VCaP (cell line): ENCODE results near the gene LILRB3.
"Not testable (repeated sequence)": the region's sequence is repeated elsewhere in the genome, so short reads cannot be mapped to it uniquely, and the experiment has no call there.

ENCODE experiments used
- H3K27ac ChIP-seq: fragments of 450-650 bp; 2 replicates; pipeline ENCODE4 v1.5.1; 2017
- TF ChIP-seq, protein P1 (sequence below): fragments of 450-650 bp; conservative IDR thresholded peaks from 2 replicates; pipeline ENCODE4 v1.5.1; 2017; ENCODE audit warnings: mild to moderate bottlenecking, moderate library complexity

The LILRB3 gene

DNA sequence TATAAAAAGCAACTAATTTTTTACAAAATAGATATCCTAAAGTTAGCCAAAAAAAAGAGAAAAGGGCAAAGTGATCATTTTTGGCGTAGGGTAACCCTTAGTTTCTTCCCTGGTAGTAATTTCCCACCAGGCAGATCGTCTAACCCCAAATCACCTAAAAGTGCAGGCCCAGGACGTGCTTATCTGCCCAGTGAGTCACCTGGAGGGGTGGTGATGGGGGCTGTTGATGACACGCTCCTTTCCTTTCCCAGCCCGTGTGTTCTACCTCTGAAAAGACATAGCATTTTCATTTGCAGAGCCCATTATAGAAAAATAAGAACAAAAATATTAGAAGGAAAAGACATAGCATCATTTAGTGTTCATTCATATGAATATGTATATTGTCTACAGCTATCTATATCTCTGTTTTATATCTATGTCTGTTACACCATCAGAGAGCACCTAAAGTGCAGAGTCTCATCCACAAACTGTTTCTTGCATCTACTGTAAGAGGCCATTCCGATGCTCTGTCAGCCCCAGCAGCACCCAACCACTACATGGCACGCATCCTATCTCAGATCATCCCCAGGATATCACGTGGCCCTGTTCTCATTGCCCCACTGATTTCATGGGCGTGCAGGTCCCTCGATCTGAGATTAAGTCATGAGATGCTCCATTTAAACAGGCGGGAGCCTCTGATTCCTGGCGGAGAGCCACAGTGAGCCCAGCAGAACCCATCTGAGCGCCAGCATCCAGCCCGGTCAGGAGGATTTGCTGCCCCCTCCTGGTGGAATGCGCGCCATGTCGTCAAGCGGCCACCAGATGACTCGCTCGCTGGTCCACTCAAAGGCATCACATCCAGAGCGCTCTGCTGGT, 8.5 kb upstream of the LILRB3 start:
- peak overlapping the region; percentile 98 for H3K27ac ChIP-seq

DNA sequence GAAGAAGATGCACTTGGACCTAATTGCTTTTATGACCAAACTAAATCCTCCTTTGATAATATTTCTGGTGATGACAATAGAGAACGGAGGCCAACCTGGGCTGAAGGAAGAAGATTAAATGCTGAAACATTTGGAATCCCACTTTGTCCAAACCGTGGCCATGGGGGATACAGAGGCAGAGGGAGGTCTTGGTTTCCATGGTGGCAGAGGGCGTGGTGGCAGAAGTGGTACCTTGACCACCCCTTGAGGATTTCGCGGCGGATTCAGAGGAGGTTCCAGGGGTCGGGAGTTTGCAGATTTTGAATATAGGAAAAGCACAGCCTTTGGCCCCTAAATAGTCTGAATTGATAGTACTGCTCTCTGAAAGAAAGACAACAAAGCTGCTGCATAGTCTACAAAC, 7.2 kb upstream of the LILRB3 start:
- TF ChIP-seq, protein P1, sequence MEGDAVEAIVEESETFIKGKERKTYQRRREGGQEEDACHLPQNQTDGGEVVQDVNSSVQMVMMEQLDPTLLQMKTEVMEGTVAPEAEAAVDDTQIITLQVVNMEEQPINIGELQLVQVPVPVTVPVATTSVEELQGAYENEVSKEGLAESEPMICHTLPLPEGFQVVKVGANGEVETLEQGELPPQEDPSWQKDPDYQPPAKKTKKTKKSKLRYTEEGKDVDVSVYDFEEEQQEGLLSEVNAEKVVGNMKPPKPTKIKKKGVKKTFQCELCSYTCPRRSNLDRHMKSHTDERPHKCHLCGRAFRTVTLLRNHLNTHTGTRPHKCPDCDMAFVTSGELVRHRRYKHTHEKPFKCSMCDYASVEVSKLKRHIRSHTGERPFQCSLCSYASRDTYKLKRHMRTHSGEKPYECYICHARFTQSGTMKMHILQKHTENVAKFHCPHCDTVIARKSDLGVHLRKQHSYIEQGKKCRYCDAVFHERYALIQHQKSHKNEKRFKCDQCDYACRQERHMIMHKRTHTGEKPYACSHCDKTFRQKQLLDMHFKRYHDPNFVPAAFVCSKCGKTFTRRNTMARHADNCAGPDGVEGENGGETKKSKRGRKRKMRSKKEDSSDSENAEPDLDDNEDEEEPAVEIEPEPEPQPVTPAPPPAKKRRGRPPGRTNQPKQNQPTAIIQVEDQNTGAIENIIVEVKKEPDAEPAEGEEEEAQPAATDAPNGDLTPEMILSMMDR = no peak
- peak overlapping the region; percentile 98 for H3K27ac ChIP-seq

More for the DNA sequence above, 8.5 kb upstream of the LILRB3 start:
- TF ChIP-seq, protein P1 = peak; percentile 100

DNA sequence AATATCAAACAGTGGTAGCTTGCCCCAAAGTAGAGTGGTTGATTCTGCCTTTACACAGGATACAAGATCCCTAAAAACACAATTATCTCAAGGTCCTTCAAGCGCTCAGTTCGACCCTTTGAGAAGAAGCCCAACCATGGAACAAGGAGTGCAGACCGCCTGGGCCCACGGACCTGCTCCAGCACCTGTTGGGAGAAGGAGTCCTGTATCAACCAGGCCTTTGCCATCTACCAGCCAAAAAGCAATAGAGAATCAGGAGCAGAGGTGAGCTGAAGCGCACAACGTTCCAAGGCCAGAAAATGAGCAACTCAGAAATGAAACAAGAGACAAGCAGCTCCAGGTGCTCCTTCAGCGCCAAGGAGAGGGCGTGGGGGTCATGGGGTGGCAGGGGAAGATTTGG, 6.3 kb upstream of the LILRB3 start:
- TF ChIP-seq, protein P1 = no peak
- H3K27ac ChIP-seq = peak overlapping the region; percentile 98

DNA sequence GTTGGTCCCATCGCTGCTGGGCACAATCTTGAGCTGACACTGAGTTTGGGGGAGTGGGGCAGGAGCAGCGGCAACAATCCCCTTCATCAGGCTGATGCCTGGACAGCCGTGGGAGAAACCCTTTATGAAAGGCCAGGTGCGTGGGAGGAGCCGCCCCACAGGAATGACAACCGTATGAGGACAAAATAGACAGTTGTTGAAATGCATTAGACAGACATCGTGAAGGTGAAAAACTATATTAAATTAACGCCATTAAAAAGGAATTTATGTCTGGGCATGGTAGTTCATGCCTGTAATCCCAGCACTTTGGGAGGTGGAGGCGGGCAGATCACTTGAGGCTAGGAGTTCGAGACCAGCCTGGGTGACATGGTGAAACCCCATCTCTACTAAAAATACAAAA, 1.8 kb upstream of the LILRB3 start:
- not testable (repeated sequence) for H3K27ac ChIP-seq

DNA sequence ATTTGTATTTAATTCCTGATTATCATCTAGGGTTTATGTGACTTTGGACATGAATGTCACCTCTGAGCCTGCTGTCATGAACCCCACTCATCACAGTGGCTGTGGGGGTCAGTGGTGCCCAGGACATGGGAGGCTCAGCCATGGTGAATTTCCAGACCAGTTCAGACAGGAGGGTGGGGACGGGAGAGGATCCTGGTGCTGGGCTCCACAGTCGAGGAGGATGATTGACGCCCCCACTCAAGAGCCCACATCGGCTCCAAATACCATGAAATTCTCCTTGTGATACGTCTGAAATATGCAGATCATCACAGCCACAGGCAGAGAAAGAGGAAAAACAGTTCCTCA, 1.1 kb upstream of the LILRB3 start:
- not testable (repeated sequence) for H3K27ac ChIP-seq

DNA sequence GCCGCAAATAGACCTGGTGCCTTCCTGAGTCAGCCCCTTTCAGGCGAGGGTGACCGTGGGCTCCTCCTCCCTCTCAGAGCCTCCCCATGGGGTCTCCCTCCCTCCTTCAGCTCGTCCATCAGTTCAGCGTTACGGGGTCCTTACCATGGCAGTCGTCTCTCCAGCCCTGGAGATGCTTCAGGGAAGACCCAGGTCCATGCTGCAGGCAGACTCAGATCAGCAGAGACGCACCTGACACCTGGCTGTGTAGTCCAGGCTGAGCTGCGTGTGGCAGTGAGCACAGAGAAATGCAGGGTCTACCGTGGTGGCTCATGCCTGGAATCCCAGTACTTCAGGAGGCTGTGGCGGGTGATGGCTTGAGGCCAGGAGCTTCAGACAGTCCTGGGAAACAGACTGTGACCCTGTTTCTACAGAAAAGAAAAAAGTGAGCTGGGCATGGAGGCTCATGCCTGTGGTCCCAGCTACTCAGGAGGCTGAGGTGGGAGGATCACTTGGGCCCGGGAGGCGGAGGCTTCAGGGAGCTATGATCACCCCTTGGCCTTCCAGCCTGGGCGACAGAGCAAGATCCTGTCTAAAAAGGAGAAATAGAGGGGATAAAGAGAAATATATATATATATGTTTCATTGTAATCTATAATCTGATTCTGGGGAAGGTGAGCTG, 600 bp upstream of the LILRB3 start:
- not testable (repeated sequence) for H3K27ac ChIP-seq

DNA sequence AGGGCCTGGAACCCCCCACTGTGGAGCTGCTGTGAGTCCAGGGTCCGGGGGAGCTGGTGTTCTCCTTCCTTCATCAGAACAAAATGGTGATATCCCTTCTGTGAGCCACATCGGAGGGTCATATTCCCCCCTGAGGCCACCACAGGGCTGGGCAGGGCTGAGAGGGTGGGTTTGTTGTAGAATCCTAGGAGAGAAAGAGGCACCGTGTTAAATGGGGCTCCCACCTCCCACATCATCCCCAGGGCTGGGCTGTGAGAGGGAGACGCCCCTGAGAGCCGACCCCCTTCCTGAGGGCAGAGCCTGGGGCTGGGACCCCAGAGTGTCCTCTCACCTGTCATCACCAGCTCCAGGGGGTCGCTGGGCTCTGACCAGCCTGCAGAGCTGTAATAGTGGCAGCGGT, 860 bp downstream of the LILRB3 start:
- not testable (repeated sequence) for H3K27ac ChIP-seq

DNA sequence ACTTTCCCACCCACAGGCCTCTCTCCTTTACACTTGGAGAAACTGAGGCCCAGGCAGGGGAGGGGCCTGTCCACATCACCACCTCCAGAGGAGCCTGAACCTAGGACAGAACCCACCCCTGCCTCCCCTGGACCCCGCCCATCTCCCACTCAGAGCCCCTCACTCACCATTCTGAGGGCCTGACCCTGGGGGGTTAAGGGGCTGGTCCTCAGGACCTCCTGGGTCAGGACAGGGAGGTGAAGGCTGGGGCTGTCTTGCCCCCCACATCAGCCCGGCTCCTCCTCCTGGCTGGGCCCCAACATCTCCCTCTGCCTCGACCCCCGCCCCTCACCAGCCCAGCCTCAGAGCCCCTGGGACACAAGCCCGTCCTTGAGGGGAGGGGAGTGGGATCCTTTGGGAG, 3.1 kb downstream of the LILRB3 start:
- not testable (repeated sequence) for H3K27ac ChIP-seq

DNA sequence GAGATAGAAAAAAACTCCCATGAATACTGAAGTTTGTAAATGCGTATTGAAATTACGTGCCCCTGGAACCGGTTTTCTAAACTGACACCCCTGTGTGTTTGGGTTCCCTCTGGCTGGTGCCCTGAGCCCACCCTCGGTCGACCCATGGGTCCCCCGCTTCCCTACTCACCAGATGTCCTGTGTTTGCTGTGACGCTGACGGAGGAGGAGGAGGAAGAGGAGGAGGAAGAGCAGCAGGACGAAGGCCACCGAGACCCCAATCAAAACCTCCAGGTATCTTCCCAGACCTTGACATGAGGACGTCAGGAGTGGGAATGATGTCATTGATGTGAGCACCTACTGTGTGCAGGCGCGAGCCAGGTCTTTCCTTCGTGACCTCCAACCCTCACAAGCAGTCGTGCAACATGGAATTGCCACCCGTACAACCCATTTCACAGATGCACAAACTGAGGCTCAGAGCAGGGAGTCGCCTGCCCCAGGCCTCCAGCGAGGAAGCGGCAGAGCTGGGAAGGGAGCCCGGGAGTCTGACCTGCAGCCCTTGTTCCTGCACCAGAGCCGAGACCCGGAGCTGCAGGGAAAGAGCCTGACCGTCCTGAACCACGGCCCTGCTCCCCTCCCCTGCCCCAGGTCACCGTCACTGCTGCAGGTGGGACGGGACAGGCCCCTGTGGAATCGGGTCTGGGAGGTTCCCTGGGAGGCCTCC, 3.7 kb downstream of the LILRB3 start:
- no peak overlapping the region for H3K27ac ChIP-seq
- TF ChIP-seq, protein P1 = no peak

DNA sequence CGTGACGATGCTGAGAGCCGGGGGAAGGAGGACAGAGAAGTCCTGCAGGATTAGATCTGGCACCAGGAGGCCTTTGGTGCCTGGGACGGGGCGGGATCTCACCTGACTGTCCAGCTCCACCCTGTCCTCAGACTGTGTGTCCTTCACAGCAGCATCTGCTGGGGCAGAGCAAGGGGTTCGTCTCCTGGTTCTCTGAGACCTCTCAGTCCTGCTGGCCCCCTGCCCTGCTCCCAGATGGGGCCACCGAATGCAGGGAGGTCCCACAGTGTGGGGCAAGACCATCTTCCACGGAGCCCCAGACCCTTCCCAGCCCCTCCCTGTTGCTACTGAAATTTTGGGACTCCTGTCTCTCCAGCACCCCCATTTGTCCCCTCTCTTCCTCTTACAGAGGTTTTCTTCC, 4.5 kb downstream of the LILRB3 start:
- TF ChIP-seq, protein P1 = no peak
- H3K27ac ChIP-seq = no peak overlapping the region

DNA sequence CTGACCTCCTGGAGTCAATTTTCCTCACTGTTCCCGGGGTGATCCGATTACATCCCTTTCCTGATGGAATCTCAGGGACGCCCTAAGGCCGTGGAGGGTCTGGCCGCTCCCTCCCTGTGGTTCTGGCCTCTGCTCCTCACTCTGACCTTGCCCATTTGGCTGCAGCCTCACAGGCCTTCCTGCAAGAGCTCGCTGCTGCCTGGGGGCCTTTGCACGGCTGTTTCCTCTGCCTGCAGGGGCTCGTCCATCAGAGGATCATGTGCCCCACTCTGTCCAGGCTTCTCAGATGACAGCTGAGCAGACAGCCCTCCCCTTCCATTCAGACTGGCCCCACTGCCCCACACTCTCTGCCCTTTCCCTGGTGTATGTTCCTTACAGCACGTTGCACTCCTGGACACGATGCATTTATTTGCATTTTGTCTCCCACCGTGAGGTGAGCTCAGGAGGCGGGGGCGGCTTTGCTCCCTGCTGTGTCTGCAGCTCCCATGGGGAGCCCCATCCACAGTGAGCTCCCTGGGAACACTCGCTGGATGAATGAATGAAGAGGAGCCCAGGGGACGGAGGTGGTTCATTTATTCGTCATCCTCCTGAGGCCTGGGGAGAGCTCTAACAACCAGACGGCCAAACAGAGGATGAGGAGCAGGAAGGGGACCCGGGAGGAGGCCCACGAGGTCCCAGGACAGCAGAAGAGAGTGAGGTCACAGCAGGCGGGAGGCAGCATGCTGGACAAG, 5.1 kb downstream of the LILRB3 start:
- not testable (repeated sequence) for H3K27ac ChIP-seq
